GM12878 (cell line): ENCODE results near the gene ZCCHC24. TPM values are rescaled to one million over a fixed set of nuclear protein-coding genes. Genes with fewer than 3 reads are reported as not detected.

Source experiments
- ATAC-seq: fragments of 200-7000 bp; cut with Tn5 transposase; 3 replicates; pipeline ENCODE4 v1.9.1; 2020; ENCODE audit warnings: mild to moderate bottlenecking, moderate library complexity
- BruUV-seq: library from RNA; stranded (reverse); fragments of 400-500 nt; replicated peaks from 2 replicates; lab custom pipeline; 2021; lab: Mats Ljungman, UMichigan
- CTCF ChIA-PET: fragments of 300-600 bp; sonication (Branson Sonifier 250); formaldehyde crosslinking; extraction: SDS; loops from one replicate; lab custom pipeline; 2021; ENCODE audit warnings: inconsistent platforms; lab: Yijun Ruan, JAX
- POLR2A ChIA-PET: fragments of 350-600 bp; formaldehyde crosslinking; extraction: SDS; loops from one replicate; lab custom pipeline; 2021; ENCODE audit warnings: inconsistent platforms; lab: Charles Lee
- RAD21 ChIA-PET: fragments of 300-600 bp; sonication (Branson Sonifier 250); formaldehyde crosslinking; loops from one replicate; lab custom pipeline; 2023; ENCODE audit warnings: antibody characterized with exemption; ENCODE audit not compliant: unreplicated experiment; lab: Charles Lee
- SMC1A ChIA-PET: fragments of 300-600 bp; sonication (Branson Sonifier 250); formaldehyde crosslinking; loops from one replicate; lab custom pipeline; 2023; ENCODE audit not compliant: unreplicated experiment, uncharacterized antibody; lab: Charles Lee
- DNase-seq: peaks from one replicate; pipeline ENCODE4 v3.0.0-alpha.2; 2011; ENCODE audit warnings: low read depth, low spot score
- FAIRE-seq: peaks from 3 replicates; lab custom pipeline; 2011; peaks lifted over from hg19 to GRCh38; lab: Jason Lieb, UNC
- H2AFZ ChIP-seq: 2 replicates; pipeline ENCODE4 v1.6.0; 2011; ENCODE audit warnings: low read depth, low read length, control low read depth; ENCODE audit not compliant: control insufficient read depth
- H3K27ac ChIP-seq: 2 replicates; pipeline ENCODE4 v1.5.1; 2011; ENCODE audit warnings: control low read depth; ENCODE audit not compliant: control insufficient read depth, insufficient read depth
- H3K27me3 ChIP-seq, 2 experiments: replicated peaks in 1 of 2; 2 replicates each; pipeline versions ENCODE4 v1.6.0 to v1.6.1; 2011; ENCODE audit warnings: low read length in 1 of 2; ENCODE audit not compliant: control insufficient read depth in 2 of 2, insufficient read depth in 2 of 2
- H3K36me3 ChIP-seq, 2 experiments: 2 replicates each; pipeline ENCODE4 v1.5.1; 2011; ENCODE audit warnings: low read length in 1 of 2; ENCODE audit not compliant: control insufficient read depth in 2 of 2, insufficient read depth in 2 of 2
- H3K4me1 ChIP-seq: 2 replicates; pipeline ENCODE4 v1.6.1; 2011; ENCODE audit warnings: mild to moderate bottlenecking, low read length, moderate library complexity, mixed read lengths; ENCODE audit not compliant: control insufficient read depth, insufficient read depth
- H3K4me2 ChIP-seq: 2 replicates; pipeline ENCODE4 v1.6.0; 2011; ENCODE audit warnings: control low read depth; ENCODE audit not compliant: control insufficient read depth, insufficient read depth
- H3K4me3 ChIP-seq: fragments of 200-600 bp; sonication (generic); 2 replicates; pipeline ENCODE4 v1.5.1; 2016
- H3K79me2 ChIP-seq: 2 replicates; pipeline ENCODE4 v1.6.0; 2011; ENCODE audit warnings: low read length; ENCODE audit not compliant: control insufficient read depth, insufficient read depth
- H3K9ac ChIP-seq: 2 replicates; pipeline ENCODE4 v1.8.0; 2011; ENCODE audit warnings: low read length, control low read depth, mixed read lengths; ENCODE audit not compliant: control insufficient read depth, insufficient read depth
- H3K9me3 ChIP-seq: replicated peaks from 3 replicates; pipeline ENCODE4 v1.5.1; 2011; ENCODE audit warnings: mild to moderate bottlenecking, low read length; ENCODE audit not compliant: control insufficient read depth, insufficient read depth
- H4K20me1 ChIP-seq: 2 replicates; pipeline ENCODE4 v1.6.0; 2011; ENCODE audit not compliant: control insufficient read depth, insufficient read depth
- ATF2 ChIP-seq: IDR thresholded peaks from 2 replicates; pipeline ENCODE4 v1.6.1; 2012; ENCODE audit warnings: low read length, inconsistent platforms
- BHLHE40 ChIP-seq, 2 experiments: fragments of 450-650 bp in 1 of 2; IDR thresholded peaks; 2 replicates each; pipeline ENCODE4 v1.6.1; 2011 to 2017; ENCODE audit warnings: low read depth in 2 of 2, borderline replicate concordance in 1 of 2, improper control_type of control experiment in 1 of 2, low read length in 1 of 2, mild to moderate bottlenecking in 1 of 2
- EZH2 ChIP-seq: IDR thresholded peaks from 2 replicates; pipeline ENCODE4 v1.6.1; 2012; ENCODE audit warnings: low read depth, mild to moderate bottlenecking, control low read depth, inconsistent platforms, low read length, borderline replicate concordance; ENCODE audit not compliant: control insufficient read depth
- HDAC2 ChIP-seq: fragments of 200-600 bp; sonication (generic); IDR thresholded peaks from 2 replicates; pipeline ENCODE4 v1.6.1; 2017
- IKZF2 ChIP-seq, 2 experiments: fragments of 450-650 bp; IDR thresholded peaks; 2 replicates each; pipeline ENCODE4 v1.6.1; 2017; ENCODE audit warnings: mild to moderate bottlenecking in 2 of 2, moderate library complexity in 2 of 2
- MAX ChIP-seq: IDR thresholded peaks from 2 replicates; pipeline ENCODE4 v1.6.1; 2012; ENCODE audit warnings: low read depth, low read length, improper control_type of control experiment
- NR2C2 ChIP-seq: IDR thresholded peaks from 2 replicates; pipeline ENCODE4 v1.6.1; 2011; ENCODE audit warnings: borderline replicate concordance, low read depth; ENCODE audit not compliant: control insufficient read depth, insufficient read length
- PAX8 ChIP-seq: fragments of 450-650 bp; IDR thresholded peaks from 2 replicates; pipeline ENCODE4 v1.6.1; 2017; ENCODE audit warnings: mild to moderate bottlenecking, moderate library complexity
- ZNF207 ChIP-seq: fragments of 450-650 bp; IDR thresholded peaks from 2 replicates; pipeline ENCODE4 v1.6.1; 2014; ENCODE audit warnings: antibody characterized with exemption, mild to moderate bottlenecking, borderline replicate concordance
- ZNF592 ChIP-seq: fragments of 450-650 bp; IDR thresholded peaks from 2 replicates; pipeline ENCODE4 v1.6.1; 2017; ENCODE audit warnings: mild to moderate bottlenecking, moderate library complexity
- WGBS: methylation state at CpG from one replicate; pipeline ENCODE4 v1.1.6; 2016; ENCODE audit warnings: low lambda C conversion rate; ENCODE audit not compliant: insufficient replicate concordance, insufficient coverage; ENCODE audit errors: missing lambda C conversion rate; 5-methylcytosine and 5-hydroxymethylcytosine counted together
- in situ Hi-C: fragments of 300-500 bp; cut with MboI; formaldehyde crosslinking; loops from 9 replicates; pipeline ENCODE4 v1.14.3; 2018; ENCODE audit warnings: mixed read lengths
- intact Hi-C: fragments of 100-400 bp; cut with micrococcal nuclease; formaldehyde crosslinking; loops from one replicate; pipeline ENCODE4 v1.14.2; 2022; ENCODE audit not compliant: unreplicated experiment
- polyA plus RNA-seq, 11 experiments: library from polyadenylated mRNA; depleted of rRNA in 4 of 11; unstranded in 6 of 11; stranded (reverse) in 5 of 11; fragments of >200 nt; fragmentation: Nextera tagmentation in 4 of 11; fragmentation: Illumina TruSeq in 1 of 11; extraction: Ambion mirVana in 4 of 11; extraction: Trizol in 1 of 11; gene quantifications; 1 replicate in 1 of 11; 2 replicates in 10 of 11; pipeline versions ENCODE4 v1.2.1 to v1.2.3, GENCODE V29; 2011 to 2016; ENCODE audit warnings: inconsistent platforms in 2 of 11, missing spikeins in 2 of 11, low read depth in 1 of 11
- total RNA-seq, 4 experiments: library from RNA; depleted of rRNA in 3 of 4; stranded (reverse); fragments of >200 nt in 3 of 4; fragmentation: Illumina TruSeq in 1 of 4; extraction: Trizol in 1 of 4; gene quantifications; 2 replicates each; pipeline versions ENCODE4 v1.2.1 to v1.2.3, GENCODE V29; 2013 to 2021
- TF ChIP-seq, protein P1 (sequence below): fragments of 450-650 bp; IDR thresholded peaks from 2 replicates; pipeline ENCODE4 v1.6.1; 2016; ENCODE audit warnings: mild to moderate bottlenecking
- TF ChIP-seq, protein P2 (sequence below): IDR thresholded peaks from 2 replicates; pipeline ENCODE4 v1.6.1; 2011; ENCODE audit warnings: low read depth, low read length, improper control_type of control experiment, borderline replicate concordance
- TF ChIP-seq, protein P3 (sequence below): fragments of 450-650 bp; IDR thresholded peaks from 2 replicates; pipeline ENCODE4 v1.6.1; 2016; ENCODE audit warnings: mild to moderate bottlenecking

The ZCCHC24 gene
- total and polyA plus RNA-seq, 10 of the 15 experiments (the other 5 are each of a cell fraction or from before 2014, with no cell fraction given) = 0.02 to 0.62 (median 0.04) TPM; not detected in 4

- ChIA-PET RAD21 (no interaction called here), CTCF (no interaction called here), SMC1A (no interaction called here), POLR2A (no interaction called here)
- H2AFZ ChIP-seq = no peak overlapping the region
- H3K9me3 ChIP-seq = no peaks in the 10 kb centered on the region; the same call in 2 of the 3 replicates
- DNase-seq (no peak), FAIRE-seq (no peak), ATAC-seq (no peak)
- no peaks in the 10 kb centered on the region for H3K36me3 ChIP-seq
- no peaks in the 10 kb centered on the region for H3K4me1 ChIP-seq
- in situ Hi-C loops (no loop called here), intact Hi-C loops (no loop called here)
- no TSS peak for BruUV-seq
- no peaks in the 10 kb centered on the region for H4K20me1 ChIP-seq
- no peak overlapping the region for H3K4me3 ChIP-seq
- TF ChIP-seq ZNF207 = no peak
- TF ChIP-seq EZH2 = no peak
- no peak for TF ChIP-seq ZNF592
- TF ChIP-seq BHLHE40 (IDR thresholded peaks at IDR 0.05; ENCODE audit: borderline replicate concordance in 1 of 2, low read depth in 2 of 2, low read length in 1 of 2) = no peak
- TF ChIP-seq, protein P1, sequence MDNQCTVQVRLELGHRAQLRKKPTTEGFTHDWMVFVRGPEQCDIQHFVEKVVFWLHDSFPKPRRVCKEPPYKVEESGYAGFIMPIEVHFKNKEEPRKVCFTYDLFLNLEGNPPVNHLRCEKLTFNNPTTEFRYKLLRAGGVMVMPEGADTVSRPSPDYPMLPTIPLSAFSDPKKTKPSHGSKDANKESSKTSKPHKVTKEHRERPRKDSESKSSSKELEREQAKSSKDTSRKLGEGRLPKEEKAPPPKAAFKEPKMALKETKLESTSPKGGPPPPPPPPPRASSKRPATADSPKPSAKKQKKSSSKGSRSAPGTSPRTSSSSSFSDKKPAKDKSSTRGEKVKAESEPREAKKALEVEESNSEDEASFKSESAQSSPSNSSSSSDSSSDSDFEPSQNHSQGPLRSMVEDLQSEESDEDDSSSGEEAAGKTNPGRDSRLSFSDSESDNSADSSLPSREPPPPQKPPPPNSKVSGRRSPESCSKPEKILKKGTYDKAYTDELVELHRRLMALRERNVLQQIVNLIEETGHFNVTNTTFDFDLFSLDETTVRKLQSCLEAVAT = no peak
- no peak for TF ChIP-seq ATF2
- TF ChIP-seq NR2C2 = no peak
- TF ChIP-seq HDAC2 = no peak
- TF ChIP-seq, protein P2, sequence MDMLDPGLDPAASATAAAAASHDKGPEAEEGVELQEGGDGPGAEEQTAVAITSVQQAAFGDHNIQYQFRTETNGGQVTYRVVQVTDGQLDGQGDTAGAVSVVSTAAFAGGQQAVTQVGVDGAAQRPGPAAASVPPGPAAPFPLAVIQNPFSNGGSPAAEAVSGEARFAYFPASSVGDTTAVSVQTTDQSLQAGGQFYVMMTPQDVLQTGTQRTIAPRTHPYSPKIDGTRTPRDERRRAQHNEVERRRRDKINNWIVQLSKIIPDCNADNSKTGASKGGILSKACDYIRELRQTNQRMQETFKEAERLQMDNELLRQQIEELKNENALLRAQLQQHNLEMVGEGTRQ = no peak
- TF ChIP-seq MAX = no peak
- TF ChIP-seq IKZF2 (IDR thresholded peaks at IDR 0.05) = no peak
- TF ChIP-seq PAX8 = no peak
- TF ChIP-seq, protein P3, sequence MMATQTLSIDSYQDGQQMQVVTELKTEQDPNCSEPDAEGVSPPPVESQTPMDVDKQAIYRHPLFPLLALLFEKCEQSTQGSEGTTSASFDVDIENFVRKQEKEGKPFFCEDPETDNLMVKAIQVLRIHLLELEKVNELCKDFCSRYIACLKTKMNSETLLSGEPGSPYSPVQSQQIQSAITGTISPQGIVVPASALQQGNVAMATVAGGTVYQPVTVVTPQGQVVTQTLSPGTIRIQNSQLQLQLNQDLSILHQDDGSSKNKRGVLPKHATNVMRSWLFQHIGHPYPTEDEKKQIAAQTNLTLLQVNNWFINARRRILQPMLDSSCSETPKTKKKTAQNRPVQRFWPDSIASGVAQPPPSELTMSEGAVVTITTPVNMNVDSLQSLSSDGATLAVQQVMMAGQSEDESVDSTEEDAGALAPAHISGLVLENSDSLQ = no peak
- no peak overlapping the region for H3K4me2 ChIP-seq
- no peaks in the 10 kb centered on the region for H3K79me2 ChIP-seq
- no peaks in the 10 kb centered on the region for H3K27me3 ChIP-seq
- 96% methylated on average over 3 of the region's 3 CpGs for WGBS
- no peak overlapping the region for H3K27ac ChIP-seq
- no peak overlapping the region for H3K9ac ChIP-seq
Measured at GRCh38 chr10:79339266-79339665, 106.2 kb downstream of the ZCCHC24 start.
